Tibial nerve (tissue), 4 donors: ENCODE measurements around the gene WWTR1. TPM values are rescaled to one million over a fixed set of nuclear protein-coding genes. Genes with fewer than 3 reads are reported as not detected.

Experiments
- DNase-seq, 2 donors: peaks; one replicate each; pipeline ENCODE4 v3.0.0-alpha.2; 2019; ENCODE audit warnings: low spot score in 2 of 2
- H3K27ac ChIP-seq, 4 donors: fragments of 200-600 bp; sonication (generic) in 3 of 4; one replicate each; pipeline ENCODE4 v1.5.1; 2017 to 2019; ENCODE audit warnings: mild to moderate bottlenecking in 1 of 4
- H3K27me3 ChIP-seq, 2 donors: fragments of 200-600 bp; sonication (generic) in 1 of 2; one replicate each; pipeline versions ENCODE4 v1.5.1 to v1.6.0; 2017 to 2019
- H3K36me3 ChIP-seq, 3 donors: fragments of 200-600 bp; sonication (generic); one replicate each; pipeline ENCODE4 v1.5.1; 2018 to 2019
- H3K4me1 ChIP-seq, 4 donors: fragments of 200-600 bp; sonication (generic) in 3 of 4; one replicate each; pipeline ENCODE4 v1.5.1; 2017 to 2019
- H3K4me3 ChIP-seq, 4 donors: fragments of 200-600 bp; sonication (generic) in 3 of 4; one replicate each; pipeline ENCODE4 v1.5.1; 2017 to 2019; ENCODE audit warnings: mild to moderate bottlenecking in 1 of 4, moderate library complexity in 1 of 4
- H3K9me3 ChIP-seq, 4 donors: fragments of 200-600 bp; sonication (generic) in 3 of 4; one replicate each; pipeline ENCODE4 v1.5.1; 2017 to 2019
- EP300 ChIP-seq, 2 donors: sonication (generic); formaldehyde crosslinking; IDR thresholded peaks; one replicate each; pipeline ENCODE4 v1.6.1; 2017; ENCODE audit warnings: antibody characterized with exemption in 2 of 2, mild to moderate bottlenecking in 1 of 2
- POLR2A ChIP-seq, 2 donors: fragments of 450-650 bp; IDR thresholded peaks; one replicate each; pipeline ENCODE4 v1.6.1; 2017; ENCODE audit warnings: antibody characterized with exemption in 2 of 2, mild to moderate bottlenecking in 2 of 2, moderate library complexity in 2 of 2
- WGBS, 2 donors: methylation state at CpG; one replicate each; pipeline ENCODE4 v1.1.5; 2018; 5-methylcytosine and 5-hydroxymethylcytosine counted together
- total RNA-seq, 4 donors: library from RNA; depleted of rRNA; stranded (reverse); fragments of >200 nt; gene quantifications; one replicate each; pipeline ENCODE4 v1.1.0, GENCODE V29; 2016
- TF ChIP-seq, protein P1 (sequence below), 5 experiments: fragments of 200-600 bp in 3 of 5; fragments of 450-650 bp in 2 of 5; sonication (generic) in 3 of 5; IDR thresholded peaks; one replicate each; pipeline ENCODE4 v1.5.1; 2016 to 2019; ENCODE audit warnings: antibody characterized with exemption in 5 of 5, mild to moderate bottlenecking in 3 of 5, moderate library complexity in 2 of 5

The WWTR1 gene
- total RNA-seq, 4 donors from 2014 or later = 86.5 to 130 (median 113) TPM

DNA sequence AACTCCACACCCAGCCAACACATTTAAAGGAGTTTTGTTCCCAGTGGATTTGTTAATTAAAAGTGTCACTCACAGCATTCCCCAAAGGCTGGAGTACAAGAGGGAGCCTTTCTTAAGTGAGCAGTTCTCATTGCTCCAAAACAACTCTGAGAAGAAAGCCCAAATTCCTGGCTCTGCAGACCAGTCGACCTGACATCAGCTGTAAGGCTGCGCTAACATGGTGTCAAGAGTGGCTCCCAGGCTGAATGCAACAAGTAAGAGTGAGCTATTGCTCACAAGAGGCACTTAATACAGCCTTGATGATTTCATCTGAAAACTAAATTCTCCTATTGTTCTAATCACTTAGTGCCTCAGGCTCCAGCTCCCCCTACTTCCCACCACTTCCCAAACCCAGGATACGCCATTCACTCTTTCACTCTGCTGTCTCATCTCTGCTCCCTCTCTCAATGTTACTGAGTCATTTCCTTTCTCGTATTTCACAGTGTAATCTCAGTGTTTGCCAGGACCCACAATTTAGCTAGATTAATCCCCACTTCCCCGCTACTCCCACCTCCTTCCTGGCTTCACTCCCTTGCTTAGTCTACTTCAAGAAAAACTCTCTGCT lies 81.8 kb downstream of the WWTR1 start:
- H3K4me1 ChIP-seq = peaks cover 0 to 99% (median 42%) of the 10 kb centered on the region in 4 donors
- H3K4me3 ChIP-seq = no peak overlapping the region
- 13 to 14% methylated on average over 5 of the region's 5 CpGs for WGBS, 2 donors

DNA sequence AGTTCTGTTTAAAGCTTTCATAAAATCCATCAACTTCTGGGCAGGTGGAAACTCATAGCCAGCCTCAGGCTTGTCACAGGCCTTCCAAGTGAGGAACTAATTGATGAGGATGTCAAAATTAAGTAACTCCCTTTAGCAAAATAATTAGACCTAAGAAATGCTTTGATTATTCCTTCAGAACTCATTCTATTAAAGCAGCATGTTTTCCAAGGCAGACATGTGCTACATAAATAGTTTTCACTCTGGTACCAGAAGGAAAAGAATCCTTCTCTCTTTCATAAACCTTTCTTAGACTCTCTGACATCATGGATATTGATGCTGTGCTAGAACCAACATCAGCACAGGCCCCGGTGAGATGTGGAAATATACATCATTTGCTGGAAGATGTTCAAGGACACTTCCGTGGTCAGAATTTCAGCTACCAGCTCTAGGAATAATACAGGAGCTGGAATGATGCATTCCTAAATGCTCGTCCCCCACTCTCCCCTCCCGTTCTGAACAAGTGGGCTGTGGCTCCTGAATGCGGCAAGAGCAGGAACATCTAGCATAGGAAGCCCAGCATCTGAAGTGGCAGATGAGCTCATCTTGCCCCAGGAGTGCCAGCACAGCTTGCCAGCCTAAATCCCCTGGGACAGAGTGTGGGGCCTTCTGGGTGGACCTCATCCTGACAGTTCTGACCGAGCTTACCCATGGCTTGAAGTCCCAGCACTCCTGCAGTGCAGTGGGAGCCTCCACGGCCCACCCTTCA lies 82.4 kb downstream of the WWTR1 start:
- no peaks in the 10 kb centered on the region for H3K9me3 ChIP-seq
- H3K4me1 ChIP-seq = peaks cover 0 to 96% (median 39%) of the 10 kb centered on the region in 4 donors
- no peaks in the 10 kb centered on the region for H3K27me3 ChIP-seq
- no peak overlapping the region for H3K4me3 ChIP-seq
- peaks cover 0 to 3% (median 0%) of the 10 kb centered on the region in 3 donors for H3K36me3 ChIP-seq
- no peak for TF ChIP-seq POLR2A (IDR thresholded peaks at IDR 0.05)
- TF ChIP-seq, protein P1, sequence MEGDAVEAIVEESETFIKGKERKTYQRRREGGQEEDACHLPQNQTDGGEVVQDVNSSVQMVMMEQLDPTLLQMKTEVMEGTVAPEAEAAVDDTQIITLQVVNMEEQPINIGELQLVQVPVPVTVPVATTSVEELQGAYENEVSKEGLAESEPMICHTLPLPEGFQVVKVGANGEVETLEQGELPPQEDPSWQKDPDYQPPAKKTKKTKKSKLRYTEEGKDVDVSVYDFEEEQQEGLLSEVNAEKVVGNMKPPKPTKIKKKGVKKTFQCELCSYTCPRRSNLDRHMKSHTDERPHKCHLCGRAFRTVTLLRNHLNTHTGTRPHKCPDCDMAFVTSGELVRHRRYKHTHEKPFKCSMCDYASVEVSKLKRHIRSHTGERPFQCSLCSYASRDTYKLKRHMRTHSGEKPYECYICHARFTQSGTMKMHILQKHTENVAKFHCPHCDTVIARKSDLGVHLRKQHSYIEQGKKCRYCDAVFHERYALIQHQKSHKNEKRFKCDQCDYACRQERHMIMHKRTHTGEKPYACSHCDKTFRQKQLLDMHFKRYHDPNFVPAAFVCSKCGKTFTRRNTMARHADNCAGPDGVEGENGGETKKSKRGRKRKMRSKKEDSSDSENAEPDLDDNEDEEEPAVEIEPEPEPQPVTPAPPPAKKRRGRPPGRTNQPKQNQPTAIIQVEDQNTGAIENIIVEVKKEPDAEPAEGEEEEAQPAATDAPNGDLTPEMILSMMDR (IDR thresholded peaks at IDR 0.05) = no peak
- no peak for TF ChIP-seq EP300 (IDR thresholded peaks at IDR 0.05)
- H3K27ac ChIP-seq = peak overlapping the region; percentile 33 to 90 (median 74)
- WGBS, 2 donors = 10 to 17% methylated on average over 7 of the region's 7 CpGs
- DNase-seq = no peak

More for the DNA sequence above, 81.8 kb downstream of the WWTR1 start:
- Histone ChIP-seq H3K27ac (peak overlapping the region; percentile 33 to 90 (median 74)), H3K36me3 (peaks cover 0 to 3% (median 0%) of the 10 kb centered on the region in 3 donors), H3K9me3 (no peaks in the 10 kb centered on the region), H3K27me3 (no peaks in the 10 kb centered on the region)
- no peak for DNase-seq
- peak in 1 of 2 donors; percentile 67 for TF ChIP-seq EP300 (IDR thresholded peaks at IDR 0.05)
- no peak for TF ChIP-seq POLR2A (IDR thresholded peaks at IDR 0.05)

DNA sequence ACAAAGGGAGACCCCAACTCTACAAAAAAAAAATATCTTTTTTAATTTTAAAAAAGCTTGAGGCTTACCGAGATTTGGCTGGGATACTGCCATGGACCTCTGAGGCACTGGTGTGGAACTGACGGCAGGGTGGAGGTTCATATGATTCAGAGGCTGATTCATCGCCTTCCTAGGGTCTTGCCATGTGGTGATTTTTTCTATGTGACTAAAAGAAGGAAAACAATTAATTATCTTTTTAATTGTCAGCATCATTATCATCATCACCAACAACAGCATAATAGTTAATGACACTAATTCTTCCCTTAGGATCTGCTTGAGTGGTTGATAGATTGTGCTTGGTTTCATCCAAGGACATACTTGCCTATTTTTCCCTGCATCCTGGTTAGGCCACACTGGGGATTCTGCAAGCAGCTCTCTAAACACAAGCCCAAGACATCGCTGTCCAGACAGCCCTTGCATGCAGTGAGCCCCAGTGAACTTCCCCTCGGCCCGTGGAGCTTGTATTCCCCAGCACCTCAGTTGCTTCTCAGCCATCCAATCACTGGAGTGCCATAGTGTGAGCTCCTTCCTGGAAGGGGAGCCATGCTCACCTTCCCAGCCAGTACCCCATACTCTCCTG lies 84.9 kb downstream of the WWTR1 start:
- TF ChIP-seq, protein P1 (IDR thresholded peaks at IDR 0.05) = no peak
- no peak for TF ChIP-seq EP300 (IDR thresholded peaks at IDR 0.05)
- no peak for TF ChIP-seq POLR2A (IDR thresholded peaks at IDR 0.05)
- DNase-seq = no peak
- Histone ChIP-seq H3K36me3 (peaks cover 0 to 3% (median 0%) of the 10 kb centered on the region in 3 donors), H3K27ac (peak overlapping the region in 2 of 4 donors; percentile 83 to 90), H3K4me1 (peaks cover 0 to 84% (median 29%) of the 10 kb centered on the region in 4 donors), H3K4me3 (no peak overlapping the region), H3K9me3 (no peaks in the 10 kb centered on the region), H3K27me3 (no peaks in the 10 kb centered on the region)
- 65 to 70% methylated on average over 6 of the region's 6 CpGs for WGBS, 2 donors

DNA sequence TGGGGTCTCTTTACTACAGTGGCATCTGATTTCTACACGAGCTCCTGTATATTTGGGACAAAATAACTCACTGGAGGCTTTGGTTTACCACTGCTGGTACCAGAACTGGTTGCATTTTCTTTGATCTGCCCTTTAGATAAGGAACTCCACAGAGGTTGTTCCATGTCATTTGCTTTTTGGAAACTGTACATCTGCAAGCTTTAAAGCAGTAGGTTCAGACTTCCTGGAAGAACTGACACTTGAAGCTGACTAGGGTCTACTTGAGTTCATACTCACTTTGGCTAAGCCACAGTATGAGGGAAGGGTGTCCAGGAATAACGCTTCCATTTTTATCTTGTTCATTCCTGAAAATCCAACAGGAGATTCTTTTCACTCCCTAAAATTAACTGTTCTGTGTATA lies 86.4 kb downstream of the WWTR1 start:
- no peak for DNase-seq
- no peak overlapping the region for H3K4me3 ChIP-seq
- 62 to 75% methylated on average over 2 of the region's 2 CpGs for WGBS, 2 donors
- H3K4me1 ChIP-seq = peaks cover 0 to 84% (median 29%) of the 10 kb centered on the region in 4 donors
- TF ChIP-seq EP300 (IDR thresholded peaks at IDR 0.05) = no peak
- TF ChIP-seq, protein P1 (IDR thresholded peaks at IDR 0.05) = no peak
- TF ChIP-seq POLR2A (IDR thresholded peaks at IDR 0.05) = no peak
- no peaks in the 10 kb centered on the region for H3K9me3 ChIP-seq
- peaks cover 0 to 3% (median 0%) of the 10 kb centered on the region in 3 donors for H3K36me3 ChIP-seq
- no peaks in the 10 kb centered on the region for H3K27me3 ChIP-seq
- peak overlapping the region in 1 of 4 donors; percentile 26 for H3K27ac ChIP-seq

DNA sequence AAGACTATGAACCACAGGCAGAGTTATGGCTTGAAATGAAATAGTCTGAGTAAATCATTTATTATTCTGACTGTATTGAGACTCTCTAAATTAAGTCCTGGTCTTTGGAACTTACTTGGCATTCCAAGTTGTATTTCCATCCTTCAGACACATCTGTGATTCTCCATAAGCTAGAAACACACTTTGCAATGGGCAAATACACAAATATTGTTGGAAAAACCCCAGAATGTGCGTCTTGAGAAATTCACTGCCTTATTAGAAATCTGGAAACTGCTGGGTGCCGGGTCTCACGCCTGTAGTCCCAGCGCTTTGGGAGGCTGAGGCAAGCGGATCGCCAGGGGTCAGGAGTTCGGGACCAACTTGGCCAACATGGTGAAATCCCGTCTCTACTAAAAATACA lies 87.8 kb downstream of the WWTR1 start:
- peaks cover 0 to 75% (median 20%) of the 10 kb centered on the region in 4 donors for H3K4me1 ChIP-seq
- H3K36me3 ChIP-seq = peaks cover 0 to 3% (median 0%) of the 10 kb centered on the region in 3 donors
- H3K4me3 ChIP-seq = no peak overlapping the region
- TF ChIP-seq POLR2A (IDR thresholded peaks at IDR 0.05) (no peak), EP300 (IDR thresholded peaks at IDR 0.05) (no peak)
- TF ChIP-seq, protein P1 (IDR thresholded peaks at IDR 0.05) = no peak
- no peaks in the 10 kb centered on the region for H3K27me3 ChIP-seq
- WGBS, 2 donors = 62 to 85% methylated on average over 8 of the region's 8 CpGs
- H3K27ac ChIP-seq = no peak overlapping the region
- H3K9me3 ChIP-seq = no peaks in the 10 kb centered on the region
- no peak for DNase-seq
